HG03354 (cell line): ENCODE measurements around the gene KLHDC4.

Experiments used
- ATAC-seq: cut with Tn5 transposase; IDR thresholded peaks from one replicate; pipeline ENCODE4 v1.9.1; 2021; ENCODE audit warnings: mild to moderate bottlenecking; ENCODE audit not compliant: unreplicated experiment, poor library complexity, severe bottlenecking

The KLHDC4 gene

GRCh38 chr16:87671221-87671620 lies 94.6 kb downstream of the KLHDC4 start:
- no peak for ATAC-seq

- ATAC-seq, result no peak
These were observed 96.1 kb downstream of the KLHDC4 start for GRCh38 chr16:87669672-87670071.

GRCh38 chr16:87667946-87668345 lies 97.8 kb downstream of the KLHDC4 start:
- ATAC-seq, result no peak

- no peak for ATAC-seq
These were observed 98.3 kb downstream of the KLHDC4 start for GRCh38 chr16:87667443-87667842.

GRCh38 chr16:87666919-87667318 lies 98.9 kb downstream of the KLHDC4 start:
- ATAC-seq, result no peak

GRCh38 chr16:87665193-87665592 lies 100.6 kb downstream of the KLHDC4 start:
- no peak for ATAC-seq

- ATAC-seq, result no peak
These were observed 101.0 kb downstream of the KLHDC4 start for GRCh38 chr16:87664792-87665191.

- ATAC-seq, result no peak
These were observed 103.3 kb downstream of the KLHDC4 start for GRCh38 chr16:87662254-87663204.

GRCh38 chr16:87661561-87661960 lies 104.2 kb downstream of the KLHDC4 start:
- no peak for ATAC-seq

GRCh38 chr16:87658564-87659225 lies 107.1 kb downstream of the KLHDC4 start:
- ATAC-seq, result no peak
